ENCODE results near the gene LAMP2. TPM values are rescaled to one million over a fixed set of nuclear protein-coding genes. Genes with fewer than 3 reads are reported as not detected.
"Not testable (repeated sequence)": the region's sequence is repeated elsewhere in the genome, so short reads cannot be mapped to it uniquely, and the experiment has no call there.

LAMP2 gene
- total RNA-seq, 1 experiment from 2014 or later: 41.1 TPM

- H3K9me2 ChIP-seq (ENCODE audit: insufficient read depth); H2AFZ ChIP-seq (ENCODE audit: low read depth, low read length, poor library complexity, severe bottlenecking); H3K79me2 ChIP-seq (ENCODE audit: insufficient read depth, low read length); RAD21 ChIA-PET (ENCODE audit: low non-redundant PET in 1 of 2, low total read pairs in 2 of 2, uncharacterized antibody in 2 of 2, unreplicated experiment in 2 of 2); H3K4me3 ChIP-seq (replicated peaks in 1 of 2; ENCODE audit: low read depth in 1 of 2, low read length in 2 of 2); H3K9me3 ChIP-seq (ENCODE audit: control insufficient read depth in 1 of 2, insufficient read depth in 1 of 2, low read depth in 1 of 2, low read length in 2 of 2); H3K27me3 ChIP-seq (ENCODE audit: insufficient read depth, low read length); CTCF ChIA-PET; intact Hi-C loops (cut with micrococcal nuclease); H3K36me3 ChIP-seq (ENCODE audit: control insufficient read depth in 1 of 2, insufficient read depth in 2 of 2, low read length in 2 of 2); H3K9ac ChIP-seq (ENCODE audit: low read length); DNase-seq (ENCODE audit: low read depth, low spot score); POLR2A ChIA-PET; H3K27ac ChIP-seq (ENCODE audit: low read depth, low read length); ATAC-seq; H3K4me2 ChIP-seq (ENCODE audit: low read length); H4K20me1 ChIP-seq (ENCODE audit: insufficient read depth); BruUV-seq (replicated peaks): not testable (repeated sequence)
- H3K4me1 ChIP-seq (ENCODE audit: control insufficient read depth in 1 of 2, insufficient read depth in 2 of 2, low read length in 2 of 2): peaks cover 0 to 18% of the 10 kb centered on the region in 2 experiments; a peak in 2 of 4 replicates
Measured at GRCh38 chrX:120490119-120490518, 21.0 kb upstream of the LAMP2 start.

DNA sequence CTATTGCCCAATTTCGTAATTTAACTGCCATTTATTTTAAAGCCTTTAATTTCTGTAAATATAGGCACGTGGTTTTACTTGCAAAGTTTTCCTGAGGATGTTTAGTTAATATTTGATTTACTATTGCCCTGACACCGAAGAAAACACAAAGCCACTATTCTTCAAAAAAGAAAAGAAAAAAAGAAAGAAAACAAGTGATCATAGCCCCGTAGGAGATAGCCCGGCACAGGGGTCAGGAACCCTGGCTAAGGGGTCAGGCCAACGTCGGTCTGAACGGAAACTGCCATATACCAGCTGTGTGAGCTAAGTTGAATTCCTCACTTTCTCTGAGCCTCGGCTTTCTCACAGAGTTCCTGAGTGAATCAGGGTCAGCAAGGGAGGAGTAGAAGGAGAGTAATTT, 17.7 kb upstream of the LAMP2 start:
- intact Hi-C loops (cut with micrococcal nuclease): no loop called here
- Histone ChIP-seq H3K27me3 (ENCODE audit: insufficient read depth, low read length) (no peaks in the 10 kb centered on the region), H4K20me1 (ENCODE audit: insufficient read depth) (no peaks in the 10 kb centered on the region), H3K9me3 (ENCODE audit: control insufficient read depth in 1 of 2, insufficient read depth in 1 of 2, low read depth in 1 of 2, low read length in 2 of 2) (no peaks in the 10 kb centered on the region), H3K79me2 (ENCODE audit: insufficient read depth, low read length) (no peaks in the 10 kb centered on the region), H3K27ac (ENCODE audit: low read depth, low read length) (peak overlapping the region; percentile 80; the same call in 1 of the 2 replicates), H2AFZ (ENCODE audit: low read depth, low read length, poor library complexity, severe bottlenecking) (no peak overlapping the region), H3K9me2 (ENCODE audit: insufficient read depth) (no peaks in the 10 kb centered on the region), H3K36me3 (ENCODE audit: control insufficient read depth in 1 of 2, insufficient read depth in 2 of 2, low read length in 2 of 2) (no peaks in the 10 kb centered on the region), H3K4me2 (ENCODE audit: low read length) (peak overlapping the region; percentile 69; the same call in 1 of the 2 replicates), H3K4me1 (ENCODE audit: control insufficient read depth in 1 of 2, insufficient read depth in 2 of 2, low read length in 2 of 2) (peaks cover 3 to 20% of the 10 kb centered on the region in 2 experiments; a peak in 3 of 4 replicates), H3K9ac (ENCODE audit: low read length) (no peak overlapping the region), H3K4me3 (replicated peaks in 1 of 2; ENCODE audit: low read depth in 1 of 2, low read length in 2 of 2) (no peak overlapping the region)
- ChIA-PET CTCF (interaction anchor here (0.7 to 1.2 kb wide), 4 partner anchors 11 to 177 kb away, joined by 3 to 12 read pairs (median 6); partner anchors contain the start of gene LAMP2), RAD21 (ENCODE audit: low non-redundant PET in 1 of 2, low total read pairs in 2 of 2, uncharacterized antibody in 2 of 2, unreplicated experiment in 2 of 2) (no interaction called here), POLR2A (interaction anchor here (1.3 kb wide), 1 partner anchor 18 kb away, joined by 4 read pairs; the partner anchor contains the start of gene LAMP2)
- BruUV-seq (replicated peaks): no TSS peak
- TF ChIP-seq EZH2 (IDR thresholded peaks at IDR 0.05): no peak
- TF ChIP-seq POLR2A (IDR thresholded peaks at IDR 0.05; ENCODE audit: borderline replicate concordance, extremely low read depth, insufficient read depth, insufficient read length): no peak
- no peak for TF ChIP-seq YY1 (IDR thresholded peaks at IDR 0.05; ENCODE audit: extremely low read depth, insufficient replicate concordance, low read depth, low read length)
- no peak for TF ChIP-seq JUND (IDR thresholded peaks at IDR 0.05)
- TF ChIP-seq, protein P1, sequence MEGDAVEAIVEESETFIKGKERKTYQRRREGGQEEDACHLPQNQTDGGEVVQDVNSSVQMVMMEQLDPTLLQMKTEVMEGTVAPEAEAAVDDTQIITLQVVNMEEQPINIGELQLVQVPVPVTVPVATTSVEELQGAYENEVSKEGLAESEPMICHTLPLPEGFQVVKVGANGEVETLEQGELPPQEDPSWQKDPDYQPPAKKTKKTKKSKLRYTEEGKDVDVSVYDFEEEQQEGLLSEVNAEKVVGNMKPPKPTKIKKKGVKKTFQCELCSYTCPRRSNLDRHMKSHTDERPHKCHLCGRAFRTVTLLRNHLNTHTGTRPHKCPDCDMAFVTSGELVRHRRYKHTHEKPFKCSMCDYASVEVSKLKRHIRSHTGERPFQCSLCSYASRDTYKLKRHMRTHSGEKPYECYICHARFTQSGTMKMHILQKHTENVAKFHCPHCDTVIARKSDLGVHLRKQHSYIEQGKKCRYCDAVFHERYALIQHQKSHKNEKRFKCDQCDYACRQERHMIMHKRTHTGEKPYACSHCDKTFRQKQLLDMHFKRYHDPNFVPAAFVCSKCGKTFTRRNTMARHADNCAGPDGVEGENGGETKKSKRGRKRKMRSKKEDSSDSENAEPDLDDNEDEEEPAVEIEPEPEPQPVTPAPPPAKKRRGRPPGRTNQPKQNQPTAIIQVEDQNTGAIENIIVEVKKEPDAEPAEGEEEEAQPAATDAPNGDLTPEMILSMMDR (IDR thresholded peaks at IDR 0.05 in 2 of 3, conservative IDR thresholded peaks at IDR 0.05 in 1 of 3; ENCODE audit: borderline replicate concordance in 1 of 3, insufficient read depth in 1 of 3, low read depth in 2 of 3, low read length in 2 of 3): no peak
- no peak for TF ChIP-seq ZNF274 (IDR thresholded peaks at IDR 0.05; ENCODE audit: low read depth, low read length)
- TF ChIP-seq SIN3A (IDR thresholded peaks at IDR 0.05; ENCODE audit: low read depth): no peak
- TF ChIP-seq ELF1 (IDR thresholded peaks at IDR 0.05; ENCODE audit: borderline replicate concordance, low read depth): no peak
- no peak for TF ChIP-seq CBX3 (IDR thresholded peaks at IDR 0.05; ENCODE audit: low read depth)
- TF ChIP-seq RAD21 (IDR thresholded peaks at IDR 0.05; ENCODE audit: low read depth): no peak
- TF ChIP-seq ZFX (IDR thresholded peaks at IDR 0.05): no peak
- TF ChIP-seq EGR1 (IDR thresholded peaks at IDR 0.05; ENCODE audit: low read depth): no peak
- no peak for TF ChIP-seq SRF (IDR thresholded peaks at IDR 0.05; ENCODE audit: low read depth)
- TF ChIP-seq, protein P2, sequence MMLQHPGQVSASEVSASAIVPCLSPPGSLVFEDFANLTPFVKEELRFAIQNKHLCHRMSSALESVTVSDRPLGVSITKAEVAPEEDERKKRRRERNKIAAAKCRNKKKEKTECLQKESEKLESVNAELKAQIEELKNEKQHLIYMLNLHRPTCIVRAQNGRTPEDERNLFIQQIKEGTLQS (IDR thresholded peaks at IDR 0.05): no peak
- no peak for TF ChIP-seq TCF7L2 (IDR thresholded peaks at IDR 0.05; ENCODE audit: borderline replicate concordance, extremely low read depth, insufficient read depth, insufficient read length)
- no peak for TF ChIP-seq CEBPB (IDR thresholded peaks at IDR 0.05; ENCODE audit: low read depth)
- no peak for DNase-seq (ENCODE audit: low read depth, low spot score)
- no peak for ATAC-seq

All from HCT116 (cell line).